SKM-1 (cell line): ENCODE data around the gene RELCH.

Experiments used
- DNase-seq: peaks from one replicate; lab custom pipeline; 2025; ENCODE audit not compliant: unreplicated experiment; lab: John Stamatoyannopoulos, UW

The RELCH gene

DNA sequence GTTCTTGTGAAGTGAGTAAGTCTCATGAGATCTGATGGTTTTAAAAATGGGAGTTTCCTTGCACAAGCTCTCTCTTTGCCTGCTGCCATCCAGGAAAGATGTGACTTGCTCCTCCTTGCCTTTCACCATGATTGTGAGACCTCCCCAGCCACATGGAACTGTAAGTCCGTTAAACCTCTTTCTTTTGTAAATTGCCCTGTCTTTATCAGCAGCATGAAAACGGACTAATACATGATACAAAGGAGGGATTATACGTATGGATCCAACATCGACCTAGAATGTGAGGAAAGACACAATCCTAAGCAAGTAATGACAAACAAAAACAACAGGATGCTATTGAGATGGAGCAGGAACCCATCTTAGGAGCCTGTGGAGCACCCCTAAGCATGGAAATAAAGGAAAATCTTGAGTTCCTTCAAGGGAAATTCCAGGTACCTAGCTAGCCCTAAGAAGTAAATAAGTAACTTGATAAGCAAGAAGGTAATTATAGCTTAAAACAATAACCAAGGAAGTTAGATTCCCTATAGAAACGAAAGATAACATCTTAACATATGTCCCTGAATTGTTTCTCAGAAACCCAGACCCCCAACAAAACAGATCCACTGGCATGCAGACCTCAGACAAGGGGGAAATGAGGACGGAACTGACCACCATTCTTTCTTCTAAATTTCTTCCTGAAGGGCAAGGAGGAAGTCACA is 136.6 kb downstream of the RELCH start:
- DNase-seq = no peak

DNA sequence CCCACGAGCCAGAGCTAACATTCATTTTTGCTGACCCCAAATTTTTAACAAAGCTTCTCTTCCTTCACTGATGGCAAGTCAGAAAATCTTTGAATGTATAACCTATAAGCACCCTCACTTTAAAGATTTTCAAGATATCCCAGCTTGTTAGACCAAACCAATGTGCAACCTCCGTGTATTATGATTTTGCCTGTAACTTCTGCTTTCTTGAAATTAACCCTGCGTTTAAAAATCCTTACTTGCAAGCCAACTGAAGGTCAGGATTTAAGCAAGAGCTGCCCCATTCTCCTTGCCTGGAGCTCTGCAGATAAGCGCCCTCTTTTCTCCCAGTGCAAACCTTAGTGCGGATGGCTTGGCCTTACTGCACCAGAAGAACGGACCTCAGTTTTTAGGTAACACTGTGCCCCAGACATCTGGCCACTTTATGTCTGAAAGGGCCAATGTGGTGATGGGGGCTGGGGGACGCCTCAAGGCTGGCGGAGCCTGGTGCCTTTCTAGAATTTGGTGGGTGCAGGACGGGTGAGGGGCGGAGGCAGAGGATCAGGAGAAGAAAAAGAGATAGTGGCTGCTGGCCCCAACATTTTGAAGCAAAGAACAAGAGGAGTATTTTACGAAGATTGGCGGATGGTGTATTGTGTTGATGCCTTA is 137.2 kb downstream of the RELCH start:
- DNase-seq = peak; percentile 23

DNA sequence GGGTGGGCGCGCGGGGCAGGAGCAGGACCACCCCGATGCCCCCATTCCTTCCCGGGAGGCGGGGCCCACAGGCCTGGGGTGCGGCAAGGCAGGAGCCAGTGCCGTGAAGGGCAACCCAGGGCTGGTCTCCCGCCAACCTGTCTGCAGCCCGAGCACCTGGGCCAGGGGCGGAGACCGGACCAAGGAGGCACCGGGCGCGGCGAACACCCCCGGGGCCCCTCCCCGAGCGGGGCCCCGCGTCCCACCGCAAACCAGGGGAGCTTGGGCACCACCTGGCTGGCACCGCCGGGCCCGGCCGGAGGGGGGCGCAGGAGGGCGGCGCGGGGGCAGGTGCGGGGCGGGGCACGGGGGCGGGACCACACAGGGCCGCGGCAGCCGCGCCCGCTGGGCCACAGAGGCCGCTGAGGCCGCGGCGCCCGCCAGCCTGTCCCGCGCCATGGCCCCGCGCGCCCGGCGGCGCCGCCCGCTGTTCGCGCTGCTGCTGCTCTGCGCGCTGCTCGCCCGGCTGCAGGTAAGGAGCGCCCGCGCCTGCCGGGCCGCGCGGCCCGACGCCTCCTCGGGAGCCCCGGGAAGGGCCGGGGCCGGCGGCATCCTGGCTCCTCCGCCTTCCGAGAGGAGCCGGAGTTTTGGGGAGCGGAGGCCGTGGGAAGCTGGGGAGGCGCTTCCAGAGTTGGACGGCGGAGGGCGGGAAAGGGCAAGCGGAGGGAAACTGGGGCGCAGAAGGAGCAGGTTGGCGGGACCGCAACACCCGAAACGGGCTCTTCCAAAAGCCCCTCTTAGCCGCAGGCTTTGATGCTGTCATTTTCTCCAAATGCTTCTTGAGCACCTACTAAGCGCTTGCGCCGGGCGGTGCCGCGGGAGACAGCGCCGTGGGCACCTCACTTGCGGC is 138.1 kb downstream of the RELCH start, which contains the start of gene TNFRSF11A:
TNFRSF11A (plus strand) TSS at position 394 of the 889 bp plus-strand sequence; CDS start at position 437, 43 bp downstream.
- DNase-seq = no peak

GRCh38 chr18:62325806-62326645 is 139.0 kb downstream of the RELCH start:
- no peak for DNase-seq

DNA sequence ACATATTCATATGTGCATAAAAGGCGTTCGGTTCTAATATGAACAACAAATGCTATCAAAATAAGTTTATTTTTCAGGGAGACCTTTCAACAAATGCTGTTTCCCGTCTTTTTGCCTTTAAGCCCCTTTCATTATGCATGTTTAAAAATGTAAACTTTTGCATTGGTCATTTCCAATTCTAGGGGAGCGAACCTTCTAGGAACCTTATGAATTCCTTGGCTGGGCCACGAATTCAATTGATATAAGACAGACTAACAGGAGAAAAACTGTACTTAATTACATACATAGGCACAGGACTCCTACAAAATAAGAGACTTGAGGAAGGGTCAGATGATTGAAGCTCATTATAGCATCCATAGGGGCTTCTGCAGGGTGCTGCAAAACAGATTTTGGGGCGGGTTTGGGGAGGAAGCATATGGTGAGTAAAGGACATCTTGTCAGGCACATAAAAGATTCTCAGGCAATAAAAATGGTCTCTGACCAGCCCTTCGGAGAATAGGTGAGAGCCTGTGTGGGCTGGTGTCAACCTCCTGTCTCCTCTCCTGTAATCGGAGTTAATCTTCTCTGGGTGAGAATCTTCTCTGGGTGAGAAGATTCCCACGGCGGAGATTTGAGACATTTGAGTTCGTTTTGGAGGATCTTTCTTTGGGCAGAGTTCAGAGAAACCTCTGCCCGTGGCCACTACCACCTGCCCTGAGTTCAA is 139.7 kb downstream of the RELCH start:
- DNase-seq = no peak

GRCh38 chr18:62327977-62328376 is 140.9 kb downstream of the RELCH start:
- DNase-seq = no peak

DNA sequence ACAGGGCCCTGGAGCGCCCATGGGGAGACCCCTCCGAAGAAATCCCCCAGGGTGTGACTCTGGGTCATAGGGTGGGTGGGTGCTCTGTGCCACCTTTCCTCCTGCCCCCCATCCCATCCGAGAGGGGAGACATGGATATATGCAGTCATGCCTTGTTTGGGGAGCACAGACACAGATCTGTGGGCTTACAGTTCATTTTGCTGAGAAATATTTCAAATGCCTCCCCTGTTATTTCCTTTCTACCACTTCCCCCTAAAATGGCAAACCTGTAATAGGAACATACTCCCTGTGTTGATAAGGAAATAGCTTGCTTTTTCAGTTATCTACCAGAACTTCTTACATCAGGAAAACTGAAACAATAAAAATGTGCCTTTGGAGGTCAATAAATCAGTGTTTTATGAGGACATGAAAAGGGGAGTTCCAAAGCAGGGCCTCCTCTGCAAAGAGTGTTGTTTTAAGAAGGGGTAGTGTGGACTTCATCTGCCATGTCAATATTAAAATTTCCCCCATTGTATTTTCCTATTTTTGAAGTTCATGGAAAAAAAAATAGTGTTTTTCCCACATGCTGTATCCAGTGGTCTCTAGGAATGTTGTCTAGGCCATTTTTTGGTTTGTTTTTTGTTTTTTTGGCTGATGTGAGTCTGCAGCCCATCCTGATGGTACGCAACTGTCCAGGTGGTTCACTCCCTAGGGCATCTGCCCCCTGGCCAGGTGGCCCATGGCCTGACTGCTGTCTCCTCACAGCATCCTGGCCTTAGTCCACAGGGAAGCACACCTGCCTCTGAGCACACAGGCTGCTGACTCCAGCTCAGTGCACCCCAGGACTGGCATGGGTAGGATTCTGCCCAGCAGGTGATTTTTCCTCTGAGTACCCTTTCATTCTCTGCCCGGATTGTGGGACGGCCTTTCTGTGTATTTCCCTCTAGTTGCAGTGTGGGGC is 141.8 kb downstream of the RELCH start:
- DNase-seq = no peak

- no peak for DNase-seq
Measured at GRCh38 chr18:62329691-62330454, 142.8 kb downstream of the RELCH start.

DNA sequence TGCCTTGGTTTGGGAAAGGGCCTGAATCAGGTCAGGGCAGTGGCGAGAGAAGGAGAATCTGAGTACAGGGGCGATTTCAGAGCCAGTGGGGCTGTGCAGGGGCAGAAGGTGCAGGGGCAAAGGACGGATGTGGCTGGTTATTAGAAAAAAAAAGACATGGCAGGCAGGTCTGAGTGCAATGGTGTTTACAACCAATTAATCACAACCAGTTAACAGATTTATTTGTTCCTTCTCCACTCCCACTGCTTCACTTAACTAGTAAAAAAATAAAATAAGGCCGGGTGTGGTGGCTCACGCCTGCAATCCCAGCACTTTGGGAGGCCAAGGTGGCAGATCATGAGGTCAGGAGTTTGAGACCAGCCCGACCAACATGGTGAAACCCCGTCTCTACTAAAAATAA is 143.6 kb downstream of the RELCH start:
- DNase-seq = no peak

DNA sequence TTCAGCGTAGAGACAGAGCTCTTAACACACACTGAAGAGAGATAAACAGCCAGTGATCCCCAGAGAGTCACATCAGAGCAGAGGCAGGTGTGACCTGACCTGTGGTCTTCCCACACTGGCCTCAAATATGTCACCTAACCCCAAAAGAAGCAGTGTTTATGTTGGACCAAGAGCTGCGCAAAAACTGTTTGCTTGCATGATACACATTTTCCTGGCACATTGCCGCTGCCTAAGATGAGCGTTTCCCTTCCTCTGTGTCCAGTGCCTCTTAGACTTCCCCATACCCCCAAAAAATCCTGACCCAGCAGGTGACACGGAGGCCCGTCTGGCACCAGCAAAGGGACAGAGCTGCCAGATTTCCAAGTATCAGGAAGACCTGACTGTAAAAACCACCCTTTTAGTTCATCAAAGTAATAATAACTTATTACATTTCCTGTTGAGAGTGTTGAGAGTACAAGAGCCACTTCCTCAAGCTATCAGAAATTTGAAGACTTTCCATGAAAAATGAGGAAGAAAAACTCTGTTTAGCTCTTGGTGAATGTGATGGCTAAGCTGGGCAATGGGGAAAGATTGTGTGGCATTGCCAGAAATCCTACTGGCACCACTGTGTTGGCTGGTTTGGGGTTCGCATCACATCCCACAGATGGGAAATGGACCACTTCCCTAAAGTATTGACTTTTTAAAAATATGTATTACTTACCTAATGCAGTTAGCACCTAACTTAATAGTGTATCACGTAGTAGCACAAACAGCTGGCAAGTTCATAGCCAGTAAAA is 144.7 kb downstream of the RELCH start:
- DNase-seq = no peak

GRCh38 chr18:62332431-62332830 is 145.4 kb downstream of the RELCH start:
- DNase-seq = no peak

DNA sequence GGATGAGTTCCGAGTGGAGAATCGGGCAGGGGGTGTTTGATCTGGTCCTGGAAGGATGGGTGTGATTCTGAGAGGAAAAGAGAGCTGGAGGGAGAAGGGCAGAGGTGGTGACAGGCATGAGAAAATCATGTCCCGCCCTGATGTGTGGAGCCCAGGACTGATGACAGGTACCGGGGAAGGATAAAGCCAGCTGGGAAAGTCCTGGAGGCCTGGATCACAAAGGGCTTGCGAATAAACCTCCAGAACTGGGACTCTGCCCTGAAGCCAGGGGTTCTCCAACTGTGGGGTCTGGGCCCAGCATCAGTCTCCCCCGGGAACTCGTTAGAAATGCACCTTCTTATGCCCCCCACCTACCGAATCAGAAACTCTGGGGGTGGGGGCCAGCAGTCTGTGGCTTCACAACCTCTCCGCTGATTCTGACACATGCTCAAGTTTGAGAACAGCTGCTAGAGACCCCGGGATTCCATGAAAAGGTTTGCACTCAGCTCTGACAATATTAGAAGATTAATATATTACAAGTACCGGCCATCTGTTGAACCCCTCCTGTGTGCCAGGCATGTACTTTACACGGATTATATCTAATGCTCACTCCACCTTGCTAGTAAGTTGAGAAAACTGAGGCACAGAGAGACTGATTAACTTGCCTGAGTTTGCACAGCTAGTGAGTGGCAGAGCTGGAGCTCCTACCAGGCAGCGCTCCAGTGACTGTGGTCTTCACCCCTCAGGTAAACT is 146.1 kb downstream of the RELCH start:
- DNase-seq = no peak

DNA sequence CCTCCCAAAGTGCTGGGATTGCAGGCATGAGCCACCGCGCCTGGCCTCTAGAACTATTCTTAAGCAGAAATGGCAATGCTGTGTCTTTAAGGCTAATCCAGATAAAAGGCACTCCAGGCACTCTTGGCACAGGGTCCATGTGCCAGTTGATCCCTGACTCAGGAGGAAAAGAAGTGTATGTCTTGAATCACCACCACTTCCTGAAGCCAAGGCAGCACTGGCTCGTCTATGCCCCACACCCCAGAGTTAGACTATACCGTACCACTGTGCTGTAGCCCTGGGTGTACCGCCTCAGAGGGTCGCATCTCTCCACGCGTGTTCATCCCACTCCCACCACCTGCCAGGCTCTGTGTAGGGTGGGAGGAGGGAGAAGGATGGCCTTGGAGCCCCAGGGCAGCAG is 147.1 kb downstream of the RELCH start:
- no peak for DNase-seq

DNA sequence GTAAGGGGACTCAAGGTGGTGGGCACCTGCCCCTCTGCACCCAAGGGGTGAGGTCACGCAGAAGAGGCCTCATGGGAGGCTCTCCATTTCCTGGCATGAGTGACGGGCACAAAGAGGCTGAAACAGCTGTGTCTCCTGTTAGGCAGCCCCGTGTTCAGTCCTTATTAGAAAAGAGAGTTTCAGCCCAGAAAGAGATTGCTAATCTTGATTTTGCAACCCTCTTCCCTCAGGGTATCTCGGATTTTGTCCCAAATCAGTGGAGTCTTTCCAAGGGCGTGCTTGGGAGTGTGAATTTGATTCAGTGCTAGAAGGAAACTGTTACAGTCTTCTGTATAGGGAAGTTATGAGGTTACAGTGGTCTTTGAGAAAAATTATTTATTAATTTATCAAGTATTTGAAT is 148.4 kb downstream of the RELCH start:
- DNase-seq = no peak

- no peak for DNase-seq
Measured at GRCh38 chr18:62336618-62337017, 149.6 kb downstream of the RELCH start.

DNA sequence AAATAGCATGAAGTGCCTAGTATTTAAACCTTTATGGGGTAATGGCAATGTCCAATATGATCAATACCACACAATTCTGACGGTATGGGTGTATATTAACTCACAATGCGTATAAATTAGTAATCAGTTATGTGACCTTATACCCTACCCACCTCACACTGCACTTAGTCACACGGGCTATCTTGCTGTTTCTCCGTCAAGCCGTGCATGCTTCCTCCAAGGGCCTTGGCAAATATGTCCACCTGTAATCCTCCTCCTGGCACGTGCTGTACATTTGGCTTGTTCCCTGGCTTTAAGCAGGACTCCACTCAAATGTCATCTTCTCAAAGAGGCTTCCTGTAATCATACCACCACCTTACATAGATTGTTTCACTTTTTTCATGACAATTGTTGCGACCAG is 150.3 kb downstream of the RELCH start:
- no peak for DNase-seq
